GM21529 (cell line): Measurements from ENCODE around the gene SOX8.

Experiments
- ATAC-seq: cut with Tn5 transposase; IDR thresholded peaks from one replicate; pipeline ENCODE4 v1.9.1; 2021; ENCODE audit not compliant: unreplicated experiment

Gene SOX8

DNA sequence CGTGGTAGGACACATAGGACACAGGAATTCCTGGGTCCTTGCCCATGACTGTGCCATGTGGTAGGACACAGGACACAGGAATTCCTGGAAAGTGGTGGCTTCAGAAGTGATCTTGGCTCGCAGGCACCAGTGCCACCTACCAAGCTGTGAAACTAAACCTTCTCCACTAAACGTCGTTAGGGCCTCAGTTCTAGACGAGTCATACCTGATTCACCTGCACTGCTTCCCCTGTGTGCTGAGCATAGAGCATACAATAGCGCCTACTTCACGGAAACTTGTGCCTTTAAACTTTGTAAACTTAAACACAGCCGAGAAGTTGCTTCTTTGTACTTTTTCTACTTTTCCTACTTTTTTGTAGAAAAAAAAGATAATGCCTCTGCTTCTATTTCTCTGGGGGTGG, 4.8 kb downstream of the SOX8 start:
- ATAC-seq: no peak

DNA sequence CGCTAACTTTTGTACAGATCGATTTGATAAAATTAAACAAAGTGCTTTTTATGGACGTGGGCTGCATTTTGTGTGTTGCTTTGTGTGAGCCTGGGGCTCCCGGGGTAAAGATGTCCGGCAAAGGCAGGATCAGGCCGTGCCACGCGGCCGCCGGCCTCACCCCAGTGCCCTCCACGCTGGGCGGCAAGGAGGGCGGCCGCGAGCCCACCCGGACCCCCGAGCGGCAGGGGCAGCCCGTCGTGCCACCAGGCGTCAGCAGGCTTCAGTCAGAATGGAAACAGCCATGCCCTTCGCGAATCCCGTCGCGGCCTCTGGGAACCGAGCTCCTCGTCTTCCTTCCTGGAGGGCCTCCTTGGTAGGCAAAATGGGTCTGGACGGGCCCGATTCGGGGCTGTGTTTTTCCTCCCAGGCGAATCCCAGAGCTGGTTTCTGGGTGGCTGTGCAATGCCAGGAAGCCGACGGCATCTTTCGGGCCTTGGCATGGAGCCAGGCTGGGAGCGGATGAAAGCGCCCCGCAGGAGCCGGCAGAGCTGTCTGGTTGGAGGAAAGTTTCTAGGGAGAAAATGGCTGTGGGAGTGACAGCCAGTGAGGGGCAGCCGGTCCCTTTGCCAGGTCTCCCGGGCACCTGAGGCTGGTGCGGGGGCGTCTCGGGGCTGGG, 5.5 kb downstream of the SOX8 start:
- no peak for ATAC-seq

DNA sequence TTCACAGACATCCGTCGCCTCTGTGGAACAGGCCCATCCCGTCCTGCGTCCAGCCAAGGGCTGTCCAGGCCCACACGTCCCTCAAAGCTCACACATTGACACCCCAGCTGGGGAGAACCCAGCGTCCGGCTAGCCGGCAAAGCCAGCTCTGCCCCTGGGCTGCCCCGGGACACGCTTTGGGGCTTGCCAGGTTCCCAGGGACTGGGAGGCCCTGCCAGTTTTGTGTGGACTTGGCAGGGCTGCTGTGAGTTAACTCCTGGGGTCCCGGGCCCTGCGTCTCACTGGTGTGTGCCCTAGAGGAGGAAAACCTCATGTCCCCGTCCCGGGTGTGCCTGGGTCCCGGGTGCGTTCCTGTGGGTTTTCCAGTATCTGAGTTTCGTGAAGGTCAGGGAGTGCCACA, 6.3 kb downstream of the SOX8 start:
- no peak for ATAC-seq

DNA sequence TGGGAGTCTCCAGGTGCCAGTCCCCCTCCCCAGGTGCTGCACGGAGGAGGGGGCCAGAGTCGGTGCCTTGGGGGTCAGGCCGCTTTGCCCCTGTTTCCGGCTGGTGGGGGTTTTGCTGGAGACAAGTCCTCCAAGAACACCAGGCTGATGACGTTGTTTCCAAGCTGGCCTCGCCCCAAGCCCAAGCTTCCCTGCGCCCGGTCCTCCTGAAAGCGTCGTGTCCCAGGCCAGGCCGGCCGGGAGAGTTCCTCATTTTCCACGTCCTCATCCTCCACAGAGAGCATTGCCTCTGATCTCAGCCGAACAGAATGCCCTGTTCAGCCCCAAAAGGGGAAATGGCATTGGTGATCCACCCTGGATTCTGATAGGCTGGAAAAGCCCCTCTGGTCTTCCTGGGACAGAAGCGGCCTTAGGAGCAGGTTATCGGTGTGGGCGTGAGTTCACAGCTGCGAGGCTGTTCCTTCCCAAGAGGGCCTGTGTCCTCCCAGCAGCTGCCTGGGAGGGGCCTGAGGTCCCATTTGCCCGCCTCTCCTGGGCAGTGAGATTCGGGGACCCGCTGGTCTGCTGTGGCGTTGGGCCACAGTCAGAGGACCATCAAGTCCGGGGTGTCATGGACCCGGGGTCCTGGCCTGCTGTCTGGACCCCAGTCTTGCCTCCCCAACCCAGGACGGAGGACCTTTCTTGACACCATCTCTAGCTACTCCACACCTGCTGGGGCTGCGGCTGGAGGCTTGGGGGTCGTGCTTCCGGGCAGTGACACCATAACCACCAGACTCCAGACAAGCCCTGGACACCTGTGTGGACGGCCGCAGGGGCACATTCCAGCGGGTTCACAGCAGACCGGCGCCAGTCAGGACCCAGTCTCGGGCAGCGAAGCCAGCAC, 7.1 kb downstream of the SOX8 start:
- no peak for ATAC-seq

DNA sequence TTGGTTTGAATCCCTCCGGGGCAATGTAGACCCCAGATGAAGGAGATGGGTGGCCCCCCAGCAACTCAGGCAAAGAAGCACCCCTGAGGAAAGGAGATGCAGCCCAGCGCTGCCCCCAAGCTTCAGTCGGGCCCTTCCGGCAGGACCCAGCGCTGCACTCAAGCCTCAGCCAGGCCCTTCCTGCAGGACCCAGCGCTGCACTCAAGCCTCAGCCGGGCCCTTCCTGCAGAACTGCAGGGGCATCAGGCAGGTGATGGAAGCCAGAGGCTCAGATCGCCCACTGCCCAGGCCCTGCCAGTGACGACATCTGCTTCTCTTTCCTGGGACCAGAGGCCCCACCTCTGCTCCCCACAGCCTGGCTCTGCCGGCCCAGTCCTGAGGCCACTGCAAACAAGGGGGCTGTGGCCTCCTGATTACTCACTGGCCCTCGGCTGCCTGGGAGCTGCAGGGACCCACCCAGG, 7.8 kb downstream of the SOX8 start:
- no peak for ATAC-seq

DNA sequence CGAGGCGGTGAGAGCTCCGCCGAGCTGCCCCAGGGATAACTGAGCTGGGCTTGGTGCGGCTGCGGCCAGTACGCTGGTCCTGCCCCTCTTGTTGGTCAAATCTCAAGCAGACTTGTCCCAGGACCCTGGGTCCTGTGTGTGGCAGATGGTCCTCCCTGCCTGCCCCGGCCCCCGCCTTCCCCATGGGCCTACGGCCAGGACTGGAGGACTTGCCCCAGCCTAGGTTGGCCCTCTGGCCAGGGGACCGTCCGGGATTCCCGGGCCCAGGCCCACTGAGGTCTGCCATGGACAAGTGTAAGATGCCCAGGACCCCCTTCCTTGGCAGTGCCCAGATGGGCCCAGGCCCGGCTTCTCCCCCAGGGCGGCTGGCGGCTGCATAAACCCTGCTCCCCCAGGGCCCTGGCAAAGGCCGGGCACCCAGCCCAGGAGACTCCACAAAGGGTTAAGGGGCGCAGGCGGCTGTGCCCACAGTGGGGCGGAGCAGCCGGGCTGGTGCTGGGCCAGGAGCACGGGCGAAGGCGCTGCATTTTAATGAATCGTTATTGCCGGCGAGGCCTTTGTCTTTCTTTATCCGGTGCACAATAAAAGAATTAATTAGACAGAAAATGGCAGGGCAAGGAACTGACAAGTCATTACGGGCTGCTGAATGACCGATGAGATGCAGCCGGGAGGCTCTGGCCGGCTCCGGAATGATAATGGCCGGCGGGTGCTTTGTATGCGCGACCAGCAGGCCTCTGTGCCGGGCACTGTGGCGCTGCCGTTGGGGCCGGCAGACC, 9.1 kb downstream of the SOX8 start:
- no peak for ATAC-seq

DNA sequence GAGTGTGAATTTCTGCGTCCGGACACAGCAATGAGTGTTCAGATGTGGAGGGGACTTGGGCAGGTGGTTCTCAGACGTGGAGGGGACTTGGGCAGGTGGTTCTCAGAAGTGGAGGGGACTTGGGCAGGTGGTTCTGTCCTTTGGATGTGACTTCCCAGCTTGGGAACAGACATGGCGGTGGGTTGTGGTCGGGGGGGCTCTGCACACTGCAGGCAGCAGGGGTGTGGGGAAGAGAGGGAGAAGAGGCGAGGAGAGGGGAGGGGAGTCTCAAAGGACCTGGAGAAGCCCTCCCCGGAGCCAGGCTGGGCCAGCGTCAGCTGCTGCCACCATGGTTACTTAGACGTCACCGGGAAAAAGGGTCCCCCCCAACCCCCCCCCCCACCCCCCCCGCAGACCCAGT, 9.8 kb downstream of the SOX8 start:
- no peak for ATAC-seq

DNA sequence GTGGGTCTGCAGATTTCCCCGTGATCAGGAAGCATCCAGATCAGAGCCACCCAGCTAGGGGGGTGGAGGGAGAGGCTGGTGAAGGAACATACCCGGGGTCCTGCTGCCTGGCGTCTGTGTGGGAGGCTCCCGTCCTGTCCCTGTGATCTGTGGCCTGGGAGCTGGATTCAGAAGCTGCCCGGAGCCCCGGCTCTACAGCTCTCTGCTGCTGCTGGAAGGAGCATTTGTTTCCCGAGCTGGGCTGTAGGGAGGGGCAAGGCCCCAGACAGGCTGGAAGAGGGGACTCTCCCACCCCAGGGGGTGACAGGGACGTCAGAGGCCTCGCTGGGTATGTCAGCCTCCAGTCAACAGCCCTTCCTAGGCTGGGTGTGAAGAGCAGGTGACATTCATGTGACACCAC, 10.2 kb downstream of the SOX8 start:
- no peak for ATAC-seq

DNA sequence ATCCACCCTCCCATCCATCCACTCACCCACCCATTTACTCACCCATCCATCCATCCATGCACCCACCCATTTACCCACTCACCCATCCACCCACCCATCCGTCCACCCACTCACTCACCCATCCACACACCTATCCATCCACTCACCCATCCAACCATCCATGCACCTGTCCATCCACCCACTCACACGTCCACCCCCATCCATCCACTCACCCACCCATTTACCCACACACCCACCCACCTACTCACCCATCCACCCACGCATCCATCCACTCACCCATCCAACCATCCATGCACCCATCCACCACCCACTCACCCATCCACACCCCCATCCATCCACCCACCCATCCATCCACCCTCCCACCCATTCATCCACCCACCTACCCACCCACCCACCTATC, 12.2 kb downstream of the SOX8 start:
- ATAC-seq: no peak

DNA sequence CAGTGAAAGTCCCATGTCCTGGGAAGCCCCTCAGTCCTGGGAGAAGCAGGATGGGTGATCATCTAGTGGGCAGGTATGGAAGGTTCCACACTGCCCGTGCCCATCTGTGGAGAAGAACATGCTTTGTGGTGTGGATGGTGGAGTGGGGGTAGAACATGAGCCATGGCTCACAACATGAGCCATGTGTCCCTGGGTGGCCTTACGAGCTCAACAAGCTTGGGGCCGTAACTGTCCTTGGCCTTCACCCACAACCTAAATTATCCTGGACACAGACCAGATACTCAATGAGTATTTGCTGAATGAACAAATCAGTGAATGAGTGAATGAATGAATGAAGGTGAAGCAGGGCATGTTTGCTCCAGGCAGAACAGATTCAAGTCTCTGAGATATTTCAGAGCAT, 13.5 kb downstream of the SOX8 start:
- no peak for ATAC-seq

DNA sequence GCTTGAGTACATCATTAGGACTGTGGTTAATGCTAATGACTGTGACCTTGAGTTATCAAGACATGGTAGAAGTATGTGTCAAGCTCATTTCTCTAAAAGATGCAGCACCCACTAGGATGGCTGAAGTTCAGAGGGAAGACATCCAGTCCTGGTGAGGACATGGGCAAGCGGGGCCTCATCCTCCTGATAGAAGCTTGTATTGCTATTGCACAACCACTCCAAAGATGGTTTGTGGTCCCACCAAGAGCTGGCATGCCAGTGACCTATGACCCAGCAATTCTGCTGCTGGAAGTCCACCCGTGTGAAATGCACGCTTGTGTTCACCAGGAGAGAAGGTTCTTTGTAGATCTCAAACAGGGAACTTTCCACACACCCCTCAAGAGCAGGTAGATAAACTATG, 14.2 kb downstream of the SOX8 start:
- no peak for ATAC-seq

DNA sequence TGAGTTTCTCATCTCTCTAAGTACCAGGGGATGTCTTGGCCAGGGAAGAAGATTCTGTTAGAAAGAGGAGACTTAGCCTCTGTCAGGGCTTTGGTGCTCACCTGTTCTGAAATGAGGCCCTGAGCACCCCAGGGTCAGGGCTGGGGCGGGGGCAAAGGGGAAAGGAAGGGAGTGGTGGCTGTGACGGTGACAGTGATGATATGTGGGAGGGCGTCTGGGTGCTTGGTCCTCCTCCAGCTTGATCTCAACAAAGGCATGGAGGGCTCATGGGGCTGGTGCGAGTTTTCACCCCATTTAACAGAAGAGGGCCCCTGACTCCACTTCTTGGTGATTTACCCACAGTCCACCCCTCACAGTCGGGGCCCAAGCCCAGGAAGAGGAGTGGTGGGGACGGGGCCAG, 15.1 kb downstream of the SOX8 start:
- no peak for ATAC-seq

DNA sequence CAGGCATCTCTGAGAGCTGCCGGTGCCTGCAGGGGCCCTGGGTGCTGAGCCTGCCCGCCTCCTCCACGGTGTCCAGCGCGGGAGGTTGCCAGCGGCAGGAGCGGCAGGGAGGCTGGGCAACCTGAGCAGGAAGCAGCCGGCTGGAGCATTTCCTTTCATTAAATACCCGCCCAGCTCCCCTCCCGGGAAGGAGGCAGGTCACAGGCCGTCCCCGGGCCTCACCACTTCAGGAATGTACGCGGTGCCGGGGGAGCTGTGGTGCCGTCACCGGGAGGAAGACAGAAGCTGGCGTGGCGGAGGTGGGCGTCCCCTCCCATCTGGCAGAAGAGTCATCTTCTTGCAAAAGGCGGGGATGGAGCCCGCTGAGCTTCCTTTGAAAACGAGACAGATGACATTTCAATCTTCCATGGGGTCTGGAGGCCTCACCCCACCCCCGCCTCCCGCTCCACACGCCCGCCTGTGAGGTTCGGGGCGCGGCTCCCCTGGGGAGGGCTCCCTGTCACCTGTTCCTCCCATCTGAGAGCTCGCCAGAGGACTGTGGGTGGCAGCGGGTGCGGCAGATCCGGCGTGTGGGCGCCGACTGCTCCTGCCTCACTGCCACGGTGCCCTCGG, 16.0 kb downstream of the SOX8 start:
- no peak for ATAC-seq

DNA sequence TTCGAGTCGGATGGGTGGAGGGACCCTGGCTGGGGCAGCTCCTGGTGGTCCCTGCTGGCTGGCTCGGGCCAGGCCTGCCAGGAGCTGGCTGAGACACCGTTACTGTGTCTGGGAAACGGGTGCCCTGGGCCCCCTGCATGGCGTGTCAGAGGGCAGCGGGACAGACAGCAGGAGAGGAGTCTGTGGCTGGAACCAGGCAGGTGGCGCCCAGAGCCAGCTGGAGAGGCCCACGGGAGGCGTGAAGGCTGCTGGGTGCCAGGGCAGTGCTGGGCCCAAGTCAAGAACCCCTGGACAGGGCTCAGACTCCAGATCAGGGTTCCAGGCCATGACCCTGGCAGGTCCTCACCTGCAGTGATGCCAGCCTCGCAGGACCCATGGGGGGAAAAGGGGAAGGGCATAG, 16.6 kb downstream of the SOX8 start:
- ATAC-seq: no peak

DNA sequence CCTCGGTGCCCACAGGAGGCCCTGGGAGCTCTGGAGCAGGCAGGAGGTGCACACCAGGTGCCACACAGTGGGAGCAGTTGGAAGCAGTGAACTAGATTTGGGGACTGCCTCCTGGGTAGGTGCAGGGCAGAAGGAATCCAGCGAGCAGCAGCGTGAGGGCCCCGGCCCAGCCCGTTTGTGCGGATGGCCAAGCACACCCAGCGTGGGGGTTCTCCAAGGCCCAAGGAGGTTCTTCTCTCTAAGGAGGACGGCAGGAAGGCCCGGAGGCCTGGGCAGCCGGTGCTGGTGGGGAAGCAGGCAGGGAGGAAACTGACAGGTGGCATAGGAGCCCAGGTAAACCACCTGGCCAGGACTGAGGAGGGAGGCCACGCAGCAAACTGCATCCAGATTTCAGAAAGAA, 17.0 kb downstream of the SOX8 start:
- no peak for ATAC-seq

DNA sequence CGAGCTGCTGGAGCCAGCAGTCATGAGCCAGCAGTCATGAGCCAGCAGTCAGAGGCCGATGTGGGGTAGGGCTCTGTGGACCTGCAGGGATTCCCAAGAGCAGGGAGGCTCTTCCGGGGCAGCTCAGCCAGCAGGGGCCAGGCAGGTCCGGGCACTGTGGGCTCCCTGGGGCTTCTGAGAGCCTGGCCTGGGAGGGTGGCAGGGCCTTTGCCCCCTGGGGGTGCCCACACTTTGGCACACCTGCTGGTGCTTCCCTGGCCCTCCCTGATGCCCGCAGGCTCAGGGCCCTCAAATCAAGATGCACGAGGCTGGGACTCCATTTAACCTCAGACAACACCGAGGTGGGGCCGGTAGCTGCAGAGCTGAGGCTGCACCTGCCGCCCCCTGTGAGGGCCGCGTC, 18.1 kb downstream of the SOX8 start:
- no peak for ATAC-seq

DNA sequence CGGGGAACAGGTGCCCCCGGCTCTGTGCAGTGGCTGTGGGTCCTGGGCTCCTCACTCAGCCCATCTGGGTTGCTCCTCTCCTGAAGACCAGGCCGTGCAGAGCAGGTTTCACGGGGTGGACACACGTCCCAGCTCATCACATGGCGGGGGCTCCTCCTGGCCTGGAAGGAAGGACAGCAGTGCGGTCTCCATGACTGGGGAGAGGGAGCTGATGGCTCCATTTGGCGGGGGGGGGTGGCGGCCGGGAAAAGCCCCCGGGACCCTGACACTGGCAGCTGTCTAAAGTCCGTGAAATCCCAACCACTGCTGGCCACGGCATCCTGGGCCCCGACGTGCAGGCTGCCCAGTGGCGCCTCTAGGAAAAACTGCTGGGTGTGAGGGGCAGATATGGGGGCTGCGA, 19.0 kb downstream of the SOX8 start:
- ATAC-seq: no peak

DNA sequence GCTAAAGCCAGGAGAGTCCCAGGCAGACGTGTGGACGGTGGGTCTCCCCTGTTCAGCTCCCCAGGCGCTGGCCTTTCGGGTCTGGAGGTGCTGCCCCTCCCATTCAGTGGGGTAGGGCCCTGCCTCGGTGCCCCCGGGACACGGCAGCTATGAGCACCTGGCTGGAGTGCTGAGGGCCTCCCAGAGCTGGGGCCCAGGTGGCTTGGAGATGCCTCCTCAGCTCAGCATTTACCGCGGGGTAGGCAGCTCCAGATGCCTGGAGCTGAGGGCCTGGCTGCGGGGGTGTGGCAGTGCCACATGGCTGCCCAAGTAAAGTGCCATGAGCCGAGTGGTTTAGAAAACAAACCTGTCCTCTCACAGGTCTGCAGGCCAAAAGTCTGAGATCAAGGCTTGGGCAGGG, 19.5 kb downstream of the SOX8 start:
- no peak for ATAC-seq

DNA sequence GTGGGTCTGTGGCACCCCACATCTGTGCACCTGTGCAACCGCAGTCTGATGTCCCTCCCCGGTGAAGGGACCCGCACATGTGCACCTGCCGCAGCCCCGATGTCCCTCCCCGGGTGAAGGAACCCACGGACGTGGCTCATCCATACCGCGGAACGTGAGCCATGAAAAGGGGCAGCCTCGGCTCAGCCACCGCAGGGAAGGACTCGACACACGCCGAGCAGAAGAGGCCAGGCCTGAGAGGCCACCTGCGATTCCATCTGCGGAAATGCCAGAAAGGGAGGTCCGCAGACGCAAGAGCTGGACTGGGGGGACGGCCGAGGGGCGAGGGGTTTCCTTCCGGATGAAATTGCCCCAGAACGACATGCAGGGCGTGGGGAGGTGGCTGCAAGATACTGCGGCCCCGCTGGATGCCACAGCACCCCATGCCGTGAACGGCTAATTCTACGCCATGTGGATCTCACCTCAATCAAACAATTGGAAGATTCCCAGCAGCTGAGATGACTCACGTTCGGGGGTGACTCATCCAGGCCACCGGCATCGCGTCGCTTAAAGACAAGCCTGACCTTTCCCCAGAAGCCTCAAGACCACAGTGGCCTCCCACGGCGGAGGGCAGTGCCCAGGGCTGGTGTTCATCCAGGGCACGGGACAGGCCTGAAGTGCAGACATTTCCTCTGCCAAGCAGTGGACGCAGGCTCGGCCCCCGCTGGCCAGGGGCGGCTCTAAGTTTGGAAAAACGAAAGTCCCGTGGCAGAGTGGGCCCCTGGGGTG, 21.0 kb downstream of the SOX8 start:
- no peak for ATAC-seq
